Activated CD8-positive, alpha-beta memory T cell treated with anti-CD3 and anti-CD28 coated beads, Interleukin-2, amount 50 U/mL, for 1 hour (primary cell): ENCODE measurements around the gene ATR.
"Not testable (repeated sequence)": the region's sequence is repeated elsewhere in the genome, so short reads cannot be mapped to it uniquely, and the experiment has no call there.

Source experiments
- DNase-seq: peaks from one replicate; pipeline ENCODE4 v3.0.0-alpha.2; 2020; ENCODE audit errors: extremely low read depth

ATR gene

GRCh38 chr3:142578329-142579223 lies at the start of gene ATR:
TSS of gene ATR (minus strand) at chr3:142578733. CDS start at chr3:142578704, 29 bp downstream.
- peak; percentile 90 for DNase-seq

- no peak for DNase-seq
Measured at GRCh38 chr3:142626971-142627370, 48.4 kb upstream of the ATR start.

- DNase-seq: no peak
Measured at GRCh38 chr3:142625153-142625440, 46.6 kb upstream of the ATR start.

- no peak for DNase-seq
Measured at GRCh38 chr3:142624341-142625152, 46.0 kb upstream of the ATR start.

GRCh38 chr3:142623194-142623593 lies 44.7 kb upstream of the ATR start:
- no peak for DNase-seq

- no peak for DNase-seq
Measured at GRCh38 chr3:142622405-142622804, 43.9 kb upstream of the ATR start.

GRCh38 chr3:142618917-142619461 lies 40.5 kb upstream of the ATR start:
- no peak for DNase-seq

- no peak for DNase-seq
Measured at GRCh38 chr3:142615171-142615570, 36.6 kb upstream of the ATR start.

- DNase-seq: no peak
Measured at GRCh38 chr3:142614059-142614626, 35.6 kb upstream of the ATR start.

- DNase-seq: no peak
Measured at GRCh38 chr3:142613491-142613890, 35.0 kb upstream of the ATR start.

- DNase-seq: no peak
Measured at GRCh38 chr3:142611206-142611605, 32.7 kb upstream of the ATR start.

GRCh38 chr3:142609136-142609535 lies 30.6 kb upstream of the ATR start:
- DNase-seq: no peak

GRCh38 chr3:142608631-142609030 lies 30.1 kb upstream of the ATR start:
- DNase-seq: no peak

GRCh38 chr3:142604940-142605339 lies 26.4 kb upstream of the ATR start:
- no peak for DNase-seq

- not testable (repeated sequence) for DNase-seq
Measured at GRCh38 chr3:142603386-142603705, 24.8 kb upstream of the ATR start.

- DNase-seq: no peak
Measured at GRCh38 chr3:142602619-142603385, 24.3 kb upstream of the ATR start.

- no peak for DNase-seq
Measured at GRCh38 chr3:142601713-142602112, 23.2 kb upstream of the ATR start.

- no peak for DNase-seq
Measured at GRCh38 chr3:142597906-142598305, 19.4 kb upstream of the ATR start.

- DNase-seq: no peak
Measured at GRCh38 chr3:142596726-142597088, 18.2 kb upstream of the ATR start.

- DNase-seq: peak; percentile 42
Measured at GRCh38 chr3:142595951-142596725, 17.6 kb upstream of the ATR start, which contains the start of gene PLS1. TSS of gene PLS1 (plus strand) at chr3:142596393. CDS start at chr3:142664238, 67,845 bp downstream.

- DNase-seq: no peak
Measured at GRCh38 chr3:142595581-142595950, 17.0 kb upstream of the ATR start.
